Uterus (tissue), 2 donors: ENCODE results near the gene TRDMT1.

ENCODE experiments used
- CTCF ChIP-seq, 4 experiments: fragments of 200-600 bp in 2 of 4; fragments of 450-650 bp in 2 of 4; sonication (generic) in 2 of 4; IDR thresholded peaks; one replicate each; pipeline ENCODE4 v1.5.1; 2016 to 2019; ENCODE audit warnings: antibody characterized with exemption in 4 of 4, mild to moderate bottlenecking in 2 of 4, moderate library complexity in 1 of 4
- POLR2A ChIP-seq, 2 donors: fragments of 450-650 bp; IDR thresholded peaks; one replicate each; pipeline ENCODE4 v1.6.1; 2016; ENCODE audit warnings: antibody characterized with exemption in 2 of 2, mild to moderate bottlenecking in 1 of 2, moderate library complexity in 1 of 2

GRCh38 chr10:17236468-17237148 is 35.1 kb upstream of the TRDMT1 start:
- TF ChIP-seq CTCF (IDR thresholded peaks at IDR 0.05) (no peak), POLR2A (IDR thresholded peaks at IDR 0.05) (no peak)
